AG09309 (cell line): ENCODE results near the gene RAD52.

Experiments used
- DNase-seq: peaks from one replicate; pipeline ENCODE4 v3.0.0-alpha.2; 2010; ENCODE audit warnings: low read depth
- H3K4me3 ChIP-seq: 2 replicates; pipeline ENCODE4 v1.5.1; 2011; ENCODE audit warnings: mild to moderate bottlenecking, low read depth, low read length, moderate library complexity; ENCODE audit not compliant: control insufficient read depth
- TF ChIP-seq, protein P1 (sequence below): IDR thresholded peaks from 2 replicates; pipeline ENCODE4 v1.5.1; 2011; ENCODE audit warnings: mild to moderate bottlenecking, low read depth, low read length, inconsistent platforms; ENCODE audit not compliant: insufficient read depth, control insufficient read depth; ENCODE audit errors: missing control alignments

RAD52 gene

DNA sequence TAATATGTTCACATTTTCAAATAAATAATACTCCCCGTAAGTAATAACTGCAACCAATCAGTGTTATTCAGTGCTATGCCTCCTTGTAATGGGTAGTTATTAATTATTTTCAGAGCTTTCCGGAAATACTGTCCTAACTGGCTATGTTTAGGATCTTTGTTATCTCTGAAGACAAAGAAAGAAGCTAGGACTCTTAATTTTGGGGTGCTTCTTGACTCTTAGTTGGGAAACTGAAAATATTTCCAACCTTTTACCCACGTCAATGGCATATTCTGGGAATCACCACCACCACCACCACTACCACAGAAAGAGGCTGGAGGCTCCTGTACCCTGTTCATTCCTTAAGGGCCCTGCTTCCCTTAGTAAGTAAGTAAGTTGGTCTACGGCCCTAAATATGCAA lies 39.1 kb downstream of the RAD52 start:
- TF ChIP-seq, protein P1, sequence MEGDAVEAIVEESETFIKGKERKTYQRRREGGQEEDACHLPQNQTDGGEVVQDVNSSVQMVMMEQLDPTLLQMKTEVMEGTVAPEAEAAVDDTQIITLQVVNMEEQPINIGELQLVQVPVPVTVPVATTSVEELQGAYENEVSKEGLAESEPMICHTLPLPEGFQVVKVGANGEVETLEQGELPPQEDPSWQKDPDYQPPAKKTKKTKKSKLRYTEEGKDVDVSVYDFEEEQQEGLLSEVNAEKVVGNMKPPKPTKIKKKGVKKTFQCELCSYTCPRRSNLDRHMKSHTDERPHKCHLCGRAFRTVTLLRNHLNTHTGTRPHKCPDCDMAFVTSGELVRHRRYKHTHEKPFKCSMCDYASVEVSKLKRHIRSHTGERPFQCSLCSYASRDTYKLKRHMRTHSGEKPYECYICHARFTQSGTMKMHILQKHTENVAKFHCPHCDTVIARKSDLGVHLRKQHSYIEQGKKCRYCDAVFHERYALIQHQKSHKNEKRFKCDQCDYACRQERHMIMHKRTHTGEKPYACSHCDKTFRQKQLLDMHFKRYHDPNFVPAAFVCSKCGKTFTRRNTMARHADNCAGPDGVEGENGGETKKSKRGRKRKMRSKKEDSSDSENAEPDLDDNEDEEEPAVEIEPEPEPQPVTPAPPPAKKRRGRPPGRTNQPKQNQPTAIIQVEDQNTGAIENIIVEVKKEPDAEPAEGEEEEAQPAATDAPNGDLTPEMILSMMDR: no peak
- DNase-seq: no peak
- no peak overlapping the region for H3K4me3 ChIP-seq

DNA sequence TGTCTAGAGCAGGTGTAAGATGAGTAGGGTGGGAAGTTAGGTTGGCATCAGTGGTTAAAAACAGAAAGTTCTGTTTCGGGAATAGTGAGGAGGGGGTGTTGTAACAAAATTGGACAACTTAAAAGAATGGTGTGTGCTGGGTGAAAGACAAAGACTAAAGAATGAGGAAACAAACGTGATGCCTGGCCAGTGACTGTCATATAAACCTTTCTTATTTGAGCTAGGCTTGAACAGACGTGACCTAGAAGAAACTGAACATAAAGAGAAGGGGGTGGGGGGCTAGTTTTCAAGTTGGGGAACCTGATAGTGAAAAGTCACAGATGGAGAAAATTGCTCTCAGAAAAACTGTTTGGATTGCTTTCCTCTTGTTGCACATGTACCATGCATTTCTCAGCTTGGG lies 39.6 kb downstream of the RAD52 start:
- no peak for DNase-seq
- no peak overlapping the region for H3K4me3 ChIP-seq
- TF ChIP-seq, protein P1: no peak

DNA sequence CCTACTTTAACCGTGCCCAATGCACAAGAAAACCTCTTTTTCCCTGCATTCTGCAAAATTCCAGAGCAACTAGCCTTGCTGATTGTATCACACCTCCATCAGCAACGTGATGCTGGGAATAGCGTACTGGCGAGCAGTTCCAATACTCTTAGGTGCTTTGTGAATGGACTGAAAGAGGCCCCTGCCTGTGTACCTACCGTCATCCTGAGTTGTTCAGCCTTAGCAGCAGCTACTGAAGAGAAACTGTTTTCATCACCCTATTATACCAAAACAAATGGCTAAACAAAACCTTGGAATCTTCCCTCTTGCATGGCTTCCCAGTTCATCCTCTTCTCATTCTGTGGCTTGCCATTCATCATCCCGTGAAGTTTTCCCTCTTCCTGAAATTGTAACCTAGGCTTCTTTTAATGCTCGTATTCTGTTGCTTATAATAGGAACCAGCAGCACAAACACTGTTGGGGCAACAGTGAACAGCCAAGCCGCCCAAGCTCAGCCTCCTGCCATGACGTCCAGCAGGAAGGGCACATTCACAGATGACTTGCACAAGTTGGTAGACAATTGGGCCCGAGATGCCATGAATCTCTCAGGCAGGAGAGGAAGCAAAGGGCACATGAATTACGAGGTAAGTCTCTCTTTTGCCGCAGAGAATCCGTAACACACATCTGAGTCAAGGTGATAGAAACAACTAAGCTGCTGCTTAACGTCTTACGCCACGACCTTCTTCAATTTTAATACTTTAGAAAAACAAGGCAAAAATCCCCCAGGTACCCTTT lies 41.9 kb downstream of the RAD52 start:
- DNase-seq: no peak
- TF ChIP-seq, protein P1: no peak
- H3K4me3 ChIP-seq: no peak overlapping the region

DNA sequence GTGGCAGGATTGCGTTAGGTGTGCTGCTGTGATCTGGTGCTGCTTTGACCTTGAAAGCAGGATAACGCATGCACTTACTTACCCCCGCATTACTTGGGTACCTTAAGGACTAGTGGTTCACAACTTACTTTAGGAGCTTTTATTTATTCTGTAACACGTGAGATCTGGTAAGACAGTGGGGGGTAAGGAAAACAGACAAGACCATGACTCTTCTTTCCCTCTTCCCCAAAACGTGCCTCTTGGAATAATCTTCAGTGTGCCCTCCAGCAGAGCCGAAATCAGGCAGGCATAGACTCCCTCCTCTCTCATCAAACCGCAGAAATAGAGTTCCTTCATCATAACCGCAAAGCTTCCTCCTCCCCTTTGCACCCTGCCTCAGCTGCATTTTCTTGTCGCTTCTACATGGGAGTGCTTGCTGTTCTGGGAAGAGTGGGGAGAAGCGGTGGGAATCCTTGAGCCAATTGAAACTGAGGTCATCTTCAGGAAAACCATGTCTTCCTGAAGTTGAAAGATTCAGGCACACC lies 43.4 kb downstream of the RAD52 start:
- TF ChIP-seq, protein P1: no peak
- H3K4me3 ChIP-seq: no peak overlapping the region
- no peak for DNase-seq

DNA sequence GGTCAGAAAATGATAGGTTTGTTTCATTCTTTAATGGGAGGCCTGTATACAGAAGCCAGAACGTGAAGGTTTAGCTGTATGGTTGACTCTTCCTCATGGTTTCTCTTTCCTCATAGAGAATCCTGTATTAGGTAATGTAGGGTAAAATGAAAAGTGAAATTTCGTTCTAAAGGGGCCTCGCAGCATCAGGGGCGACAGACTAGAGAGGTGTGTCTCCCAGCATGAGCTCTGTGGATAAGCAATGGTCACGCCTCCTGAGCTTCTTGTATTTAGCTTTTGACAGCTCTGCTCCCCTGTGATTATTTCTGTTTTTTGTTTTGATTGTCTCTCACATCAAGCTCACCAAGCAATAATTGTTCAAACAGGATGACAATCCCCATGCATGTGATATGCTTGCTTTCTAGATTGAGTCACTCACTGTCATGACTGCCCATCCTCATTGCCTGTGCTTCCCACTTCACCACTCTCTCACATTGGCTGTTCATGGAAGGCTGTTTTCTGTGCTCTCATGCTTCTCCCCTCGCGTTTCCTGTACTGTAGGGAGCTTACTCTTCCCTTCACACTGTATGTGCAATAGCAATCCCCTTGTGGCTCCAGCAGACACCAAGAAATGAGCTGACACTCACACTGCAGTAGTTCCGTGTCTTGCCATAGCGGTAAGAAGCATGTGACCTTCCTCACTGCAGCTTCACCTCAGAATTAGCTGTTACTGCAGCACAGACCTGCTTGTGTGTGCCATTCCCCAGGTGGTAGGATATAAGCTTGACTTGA lies 44.0 kb downstream of the RAD52 start:
- no peak for DNase-seq
- TF ChIP-seq, protein P1: no peak
- no peak overlapping the region for H3K4me3 ChIP-seq

DNA sequence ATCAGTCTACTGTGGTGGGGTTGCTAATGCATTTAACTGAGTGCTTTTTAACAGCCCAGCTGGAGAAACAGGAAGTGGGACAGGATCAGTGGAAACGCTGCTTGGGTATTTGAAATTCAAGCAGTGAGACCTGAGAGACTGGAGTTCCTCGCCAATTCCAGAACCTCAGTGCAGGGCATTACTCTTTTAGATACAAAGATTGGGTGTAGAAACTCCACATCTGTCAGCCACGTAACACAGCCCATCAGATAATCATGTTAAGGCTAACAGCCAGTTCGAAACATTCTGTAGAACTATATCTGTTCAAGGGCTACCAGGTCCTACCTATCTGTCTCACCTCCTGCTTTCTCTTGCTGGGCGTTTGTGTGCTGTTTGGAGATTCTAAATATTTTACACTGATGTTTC lies 45.5 kb downstream of the RAD52 start:
- no peak overlapping the region for H3K4me3 ChIP-seq
- no peak for DNase-seq
- TF ChIP-seq, protein P1: no peak
